NB4 (cell line): ENCODE measurements around the gene ADK.

Experiments
- POLR2A ChIP-seq: IDR thresholded peaks from 2 replicates; pipeline ENCODE4 v1.6.1; 2011; ENCODE audit warnings: mild to moderate bottlenecking; ENCODE audit not compliant: insufficient read length; ENCODE audit errors: extremely low read depth
- TF ChIP-seq, protein P1 (sequence below): IDR thresholded peaks from one replicate; pipeline ENCODE4 v1.5.1; 2012; ENCODE audit warnings: low read depth, low read length
- TF ChIP-seq, protein P2 (sequence below): IDR thresholded peaks from 2 replicates; pipeline ENCODE4 v1.6.1; 2011; ENCODE audit warnings: low read depth, low read length

DNA sequence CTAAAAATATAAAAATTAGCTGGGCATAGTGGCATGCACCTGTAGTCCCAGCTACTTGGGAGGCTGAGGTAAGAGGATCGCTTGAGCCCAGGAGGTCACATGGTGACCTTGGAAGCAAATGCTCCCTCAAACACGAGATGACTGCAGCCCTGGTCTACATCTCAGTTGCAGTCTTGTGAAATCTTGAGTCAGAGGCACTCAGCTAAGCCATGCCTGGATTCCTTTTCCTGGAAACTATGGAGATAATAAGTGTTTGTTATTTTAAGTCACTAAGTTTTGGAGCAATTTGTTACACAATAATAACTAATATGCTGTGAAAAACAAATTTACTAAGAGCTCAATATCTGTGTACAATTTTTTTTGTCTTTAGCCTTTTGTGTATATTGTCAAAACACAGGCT, 391.1 kb downstream of the ADK start:
- TF ChIP-seq, protein P1, sequence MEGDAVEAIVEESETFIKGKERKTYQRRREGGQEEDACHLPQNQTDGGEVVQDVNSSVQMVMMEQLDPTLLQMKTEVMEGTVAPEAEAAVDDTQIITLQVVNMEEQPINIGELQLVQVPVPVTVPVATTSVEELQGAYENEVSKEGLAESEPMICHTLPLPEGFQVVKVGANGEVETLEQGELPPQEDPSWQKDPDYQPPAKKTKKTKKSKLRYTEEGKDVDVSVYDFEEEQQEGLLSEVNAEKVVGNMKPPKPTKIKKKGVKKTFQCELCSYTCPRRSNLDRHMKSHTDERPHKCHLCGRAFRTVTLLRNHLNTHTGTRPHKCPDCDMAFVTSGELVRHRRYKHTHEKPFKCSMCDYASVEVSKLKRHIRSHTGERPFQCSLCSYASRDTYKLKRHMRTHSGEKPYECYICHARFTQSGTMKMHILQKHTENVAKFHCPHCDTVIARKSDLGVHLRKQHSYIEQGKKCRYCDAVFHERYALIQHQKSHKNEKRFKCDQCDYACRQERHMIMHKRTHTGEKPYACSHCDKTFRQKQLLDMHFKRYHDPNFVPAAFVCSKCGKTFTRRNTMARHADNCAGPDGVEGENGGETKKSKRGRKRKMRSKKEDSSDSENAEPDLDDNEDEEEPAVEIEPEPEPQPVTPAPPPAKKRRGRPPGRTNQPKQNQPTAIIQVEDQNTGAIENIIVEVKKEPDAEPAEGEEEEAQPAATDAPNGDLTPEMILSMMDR = no peak
- no peak for TF ChIP-seq POLR2A
- TF ChIP-seq, protein P2, sequence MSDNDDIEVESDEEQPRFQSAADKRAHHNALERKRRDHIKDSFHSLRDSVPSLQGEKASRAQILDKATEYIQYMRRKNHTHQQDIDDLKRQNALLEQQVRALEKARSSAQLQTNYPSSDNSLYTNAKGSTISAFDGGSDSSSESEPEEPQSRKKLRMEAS = no peak
